NOMO-1 treated with DMSO at 0.1 percent for 48 hours (cell line): ENCODE measurements around the gene CHST10.
"Not testable (repeated sequence)": the region's sequence is repeated elsewhere in the genome, so short reads cannot be mapped to it uniquely, and the experiment has no call there.

Experiments used
- DNase-seq: peaks from one replicate; lab custom pipeline; 2025; ENCODE audit not compliant: unreplicated experiment; lab: John Stamatoyannopoulos, UW

The CHST10 gene

DNA sequence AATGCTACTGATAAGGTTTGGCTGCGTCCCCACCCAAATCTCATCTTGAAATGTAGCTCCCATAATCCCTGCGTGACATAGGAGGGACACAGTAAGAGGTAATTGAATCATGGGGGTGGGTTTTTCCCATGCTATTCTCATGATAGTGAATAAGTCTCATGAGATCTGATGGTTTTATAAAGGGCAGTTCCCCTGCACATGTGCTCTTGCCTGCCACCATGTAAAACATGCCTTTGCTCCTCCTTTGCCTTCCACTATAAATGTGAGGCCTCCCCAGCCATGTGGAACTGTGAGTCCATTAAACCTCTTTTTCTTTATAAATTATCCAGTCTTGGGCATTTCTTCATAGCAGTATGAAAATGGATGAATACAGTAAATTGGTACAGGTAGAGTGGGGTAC lies 75.0 kb downstream of the CHST10 start:
- DNase-seq = not testable (repeated sequence)
